HG03060 (cell line): ENCODE measurements around the gene AGAP2.

Source experiments
- ATAC-seq: cut with Tn5 transposase; IDR thresholded peaks from one replicate; pipeline ENCODE4 v1.9.1; 2021; ENCODE audit warnings: low read depth, moderate number of reproducible peaks; ENCODE audit not compliant: unreplicated experiment

Gene AGAP2

GRCh38 chr12:57769594-57769993, 31.1 kb upstream of the AGAP2 start:
- no peak for ATAC-seq

DNA sequence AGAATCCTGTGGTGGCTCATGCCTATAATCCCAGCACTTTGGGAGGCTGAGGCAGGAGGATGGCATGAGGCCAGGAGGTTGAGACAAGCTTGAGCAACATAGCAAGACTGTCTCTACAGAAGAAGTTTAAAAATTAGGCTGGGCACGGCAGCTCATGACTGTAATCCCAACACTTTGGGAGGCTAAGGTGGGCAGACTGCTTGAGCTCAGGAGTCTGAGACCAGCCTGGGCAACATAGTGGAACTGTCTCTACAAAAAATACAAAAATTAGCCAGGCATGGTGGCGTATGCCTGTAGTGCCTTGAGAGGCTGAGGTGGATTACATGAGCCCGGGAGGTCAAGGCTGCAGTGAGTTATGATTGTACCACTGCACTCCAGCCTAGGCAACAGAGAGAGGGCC, 29.3 kb upstream of the AGAP2 start:
- ATAC-seq, result no peak

GRCh38 chr12:57767305-57767698, 28.8 kb upstream of the AGAP2 start:
- no peak for ATAC-seq

- no peak for ATAC-seq
Observed at GRCh38 chr12:57766464-57767304, 28.1 kb upstream of the AGAP2 start, which contains the start of gene CYP27B1. CYP27B1 (minus strand) TSS chr12:57767078; CDS start chr12:57767041, 37 bp downstream.

DNA sequence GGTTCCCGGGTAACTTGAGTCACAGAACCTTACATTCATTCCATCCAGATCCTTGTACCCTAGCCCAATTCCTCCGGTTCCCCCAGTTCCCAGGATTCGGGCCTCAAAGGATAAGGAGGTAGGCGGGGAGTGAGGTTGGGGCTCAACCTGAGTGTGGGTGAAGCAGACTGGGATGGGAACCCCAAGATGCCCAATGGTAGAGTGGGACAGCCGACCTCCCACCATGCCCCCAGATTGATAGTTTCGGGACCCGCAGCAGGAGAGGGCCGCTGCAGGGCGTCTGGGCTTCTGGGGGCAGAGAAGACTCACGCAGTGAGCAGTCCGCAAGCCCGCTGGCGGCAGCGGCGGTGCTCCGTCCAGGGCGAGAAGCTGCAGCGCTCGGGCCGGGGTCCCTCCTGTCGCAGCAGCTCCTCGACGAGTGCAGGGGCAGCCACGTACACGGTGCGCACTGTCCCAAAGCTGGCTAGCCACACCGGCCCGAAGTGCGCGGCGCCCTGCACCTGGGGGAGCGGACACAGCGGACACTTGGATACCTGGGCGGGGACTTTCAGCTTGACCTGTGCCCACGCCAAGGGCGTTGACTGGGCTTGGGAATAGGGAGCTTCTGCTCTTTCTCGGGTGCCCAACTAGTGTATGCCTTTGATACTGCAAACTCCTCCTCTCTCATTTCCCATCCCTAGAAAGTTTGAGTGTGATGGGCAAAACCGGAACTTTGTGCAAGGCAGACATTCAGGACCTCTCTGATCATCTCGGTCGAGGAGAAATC, 27.3 kb upstream of the AGAP2 start:
- ATAC-seq, result no peak

DNA sequence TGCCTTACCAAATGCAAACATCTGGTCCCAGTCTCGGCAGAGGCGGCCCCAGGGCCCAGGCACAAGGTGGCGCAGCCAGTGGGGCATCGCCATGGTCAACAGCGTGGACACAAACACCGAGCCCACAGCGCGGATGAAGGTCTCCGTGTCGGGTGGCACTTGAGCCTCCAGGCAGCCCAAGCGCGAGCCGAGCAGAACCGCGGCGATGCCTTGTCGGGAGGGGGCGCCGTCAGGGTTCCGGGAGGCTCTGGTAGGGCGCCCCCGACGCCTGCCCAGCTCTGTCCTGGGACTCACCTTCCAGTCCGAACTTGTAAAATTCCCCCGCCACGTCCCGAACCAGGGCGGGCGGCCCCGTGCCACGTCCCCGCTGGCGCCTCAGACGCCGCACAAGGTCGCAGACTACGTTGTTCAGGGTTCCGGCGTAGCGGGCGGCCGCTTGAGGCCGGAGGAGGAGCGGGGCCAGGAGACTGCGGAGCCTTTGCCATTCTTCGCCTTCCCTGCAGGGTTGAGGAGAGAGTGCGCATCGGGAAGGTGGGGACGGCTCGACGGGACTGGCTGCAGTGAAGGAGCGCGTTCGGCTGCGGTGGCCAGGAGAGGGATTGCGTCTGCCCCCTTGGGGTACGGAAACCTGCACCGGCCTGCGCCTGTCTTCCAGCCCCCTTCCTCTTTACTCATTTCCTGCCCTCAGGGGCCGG, 26.6 kb upstream of the AGAP2 start:
- no peak for ATAC-seq

GRCh38 chr12:57764662-57765002, 26.1 kb upstream of the AGAP2 start:
- ATAC-seq, result no peak

DNA sequence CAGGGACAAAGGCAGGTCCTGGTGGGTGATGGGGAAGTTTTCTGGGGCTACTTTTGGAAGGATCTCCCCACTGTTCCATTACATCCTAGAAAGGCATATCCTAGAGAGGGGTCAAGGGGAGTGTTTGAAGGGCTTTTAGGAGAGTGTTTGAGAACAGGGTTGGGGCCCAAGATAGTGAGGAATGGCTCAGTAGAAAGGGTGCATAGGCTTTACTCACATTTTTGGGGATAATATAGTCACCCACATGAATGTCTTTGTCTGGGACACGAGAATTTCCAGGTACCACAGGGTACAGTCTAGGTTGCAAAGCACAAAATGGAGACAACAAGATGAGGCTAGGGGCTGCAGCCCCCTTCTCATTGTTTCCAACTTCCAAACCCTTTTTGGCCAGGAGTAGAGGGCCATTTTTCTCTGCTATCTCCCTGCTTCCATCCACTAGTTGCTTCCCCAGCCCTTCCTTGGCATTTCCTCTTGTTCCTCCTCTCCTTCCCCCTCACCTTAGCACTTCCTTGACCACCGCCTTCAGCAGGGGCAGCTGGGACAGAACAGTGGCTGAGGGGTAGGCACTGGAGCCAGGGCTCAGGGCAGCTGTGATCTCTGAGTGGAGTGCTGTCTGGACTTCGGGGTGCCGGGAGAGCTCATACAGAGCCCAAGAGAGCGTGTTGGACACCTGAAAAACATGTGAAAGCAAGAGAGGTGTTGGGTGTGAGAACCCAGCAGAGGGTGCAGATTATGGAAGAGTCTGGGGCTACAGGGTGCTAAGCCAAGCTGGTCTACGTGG, 25.5 kb upstream of the AGAP2 start:
- no peak for ATAC-seq

- ATAC-seq, result no peak
Observed at GRCh38 chr12:57762463-57762862, 23.9 kb upstream of the AGAP2 start.

DNA sequence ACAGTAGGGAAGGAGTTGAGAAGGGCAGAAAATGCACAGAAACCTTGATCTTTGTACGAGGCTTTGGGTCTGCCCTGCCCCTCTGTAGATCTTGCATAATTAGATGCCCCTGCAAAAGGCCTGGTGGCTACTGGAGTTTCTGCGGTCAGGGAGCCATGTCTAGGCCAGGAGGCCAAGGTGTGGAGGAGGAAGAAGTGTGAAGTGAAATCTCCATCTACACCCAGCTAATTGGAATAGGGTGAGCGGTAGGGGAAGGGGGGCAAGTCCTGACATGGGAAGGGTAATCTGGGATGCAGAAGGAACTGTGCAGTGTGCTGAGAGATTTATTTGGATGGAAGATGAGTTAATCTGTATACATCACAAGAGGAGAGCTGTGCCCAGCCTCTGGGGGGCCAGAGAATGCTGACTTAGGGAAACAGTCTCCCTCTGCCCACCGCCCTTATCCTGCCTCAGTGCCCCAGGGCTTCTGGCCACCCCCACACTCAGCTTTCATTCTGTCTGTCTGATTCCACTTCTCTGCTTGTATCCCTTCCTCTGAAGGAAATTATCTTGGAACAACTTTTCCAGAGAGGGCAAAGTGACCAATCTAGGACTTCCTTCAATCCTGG, 23.0 kb upstream of the AGAP2 start:
- ATAC-seq, result no peak

GRCh38 chr12:57760347-57760982, 21.9 kb upstream of the AGAP2 start:
- ATAC-seq, result no peak

DNA sequence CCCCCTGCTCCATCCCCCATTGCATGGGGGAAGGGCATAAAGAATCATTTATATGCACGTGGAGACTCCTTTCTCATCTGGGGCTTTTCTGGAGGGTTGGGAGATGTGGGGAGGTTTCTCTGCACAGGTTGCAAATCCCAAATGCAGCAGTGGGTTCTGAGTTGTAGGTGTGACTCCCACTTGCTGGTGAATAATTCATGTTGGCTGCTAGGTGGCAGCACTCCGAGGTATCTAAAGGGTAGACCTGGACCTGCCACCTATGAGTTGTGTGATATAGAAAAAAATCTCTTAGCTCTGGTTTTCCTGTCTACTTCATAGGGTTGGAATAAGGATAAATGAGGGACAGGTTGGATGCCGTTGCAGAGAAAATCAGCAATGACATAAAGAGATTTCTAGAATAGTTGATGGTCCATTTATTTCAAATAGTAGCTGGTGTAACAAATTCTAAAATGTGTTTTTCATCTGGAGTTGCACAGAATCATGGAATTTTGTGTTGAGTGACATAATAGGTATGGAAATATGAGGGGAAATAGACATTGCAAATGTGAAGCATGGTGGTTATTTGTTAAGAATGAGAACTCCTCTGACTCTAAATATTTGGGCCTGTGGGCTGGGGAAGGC, 20.9 kb upstream of the AGAP2 start:
- ATAC-seq, result no peak

- ATAC-seq, result no peak
Observed at GRCh38 chr12:57758552-57759359, 20.2 kb upstream of the AGAP2 start.

DNA sequence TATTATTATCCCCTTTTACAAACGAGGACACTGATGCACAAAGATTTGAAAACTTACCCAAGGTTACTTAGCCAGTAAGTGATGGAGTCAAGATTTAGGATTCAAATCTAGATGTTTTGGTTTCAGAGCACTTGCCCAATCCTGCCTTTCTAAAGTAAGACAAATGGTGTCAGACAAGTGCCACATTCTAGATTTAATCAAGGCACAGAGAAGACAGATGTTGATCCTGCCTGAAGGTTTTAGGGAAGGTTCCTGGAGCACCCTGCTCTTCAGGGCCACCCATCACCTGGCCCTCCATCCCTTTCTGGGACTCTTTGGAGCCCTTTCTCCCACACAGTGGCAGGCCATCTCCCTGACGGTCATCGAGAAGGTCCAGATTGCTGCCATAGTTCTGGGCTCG, 19.2 kb upstream of the AGAP2 start:
- ATAC-seq, result no peak

DNA sequence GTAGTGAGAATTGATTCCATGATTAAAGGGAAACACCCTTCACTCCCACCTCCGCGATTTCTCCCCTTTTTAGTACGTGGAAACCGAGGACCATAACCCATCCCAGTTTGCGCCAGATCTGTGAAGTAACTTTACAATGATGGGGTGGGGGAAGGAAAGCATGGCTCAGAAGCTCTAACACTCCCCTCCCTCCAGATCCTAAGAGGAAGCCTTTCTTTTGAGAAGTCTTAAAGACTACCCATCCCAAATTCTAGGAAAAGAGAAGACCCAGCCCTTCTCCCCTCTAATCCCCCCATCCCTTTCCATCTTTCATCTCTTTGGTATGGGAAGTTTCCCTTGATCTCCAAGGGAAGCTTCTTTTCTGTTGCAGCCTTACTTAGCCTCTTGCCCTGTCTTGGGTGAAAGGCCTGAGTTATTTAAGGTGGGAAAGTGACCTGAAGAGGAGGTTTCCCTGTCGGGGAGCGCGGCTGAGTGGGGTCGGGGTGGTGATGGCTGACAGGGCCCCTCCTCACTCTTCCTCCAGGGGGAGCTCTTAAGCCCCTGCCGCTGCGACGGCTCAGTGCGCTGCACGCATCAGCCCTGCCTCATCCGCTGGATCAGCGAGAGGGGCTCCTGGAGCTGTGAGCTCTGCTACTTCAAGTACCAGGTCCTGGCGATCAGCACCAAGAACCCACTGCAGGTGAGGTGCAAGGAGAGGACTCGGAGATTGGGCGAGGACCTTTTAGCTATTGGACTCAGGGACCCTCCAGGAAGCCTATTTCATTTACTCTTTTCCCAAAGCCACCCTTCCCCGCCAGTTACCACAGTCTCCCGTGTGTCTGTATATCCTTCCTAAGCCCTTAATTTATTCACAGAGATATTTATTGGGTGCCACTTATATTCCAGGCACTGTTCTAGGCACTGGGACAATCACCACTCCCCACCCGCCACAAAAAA, 18.1 kb upstream of the AGAP2 start:
- no peak for ATAC-seq

- ATAC-seq, result no peak
Observed at GRCh38 chr12:57755454-57756372, 17.2 kb upstream of the AGAP2 start.

DNA sequence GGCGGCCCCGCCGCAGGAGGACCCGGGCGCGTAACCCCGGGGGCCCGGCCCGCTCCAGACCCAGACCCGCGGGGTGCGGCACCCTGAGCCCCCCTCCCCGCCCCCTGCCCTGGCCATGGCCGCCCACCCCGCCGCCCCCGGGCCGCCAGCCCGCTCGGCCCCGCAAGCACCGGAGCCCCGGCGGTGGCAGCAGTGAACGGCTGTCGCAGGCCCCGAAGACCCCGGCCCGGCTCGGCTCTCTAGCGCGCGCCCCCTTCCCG, 16.6 kb upstream of the AGAP2 start:
- ATAC-seq, result no peak
